Neural cell (in vitro differentiated cells): ENCODE measurements around the gene RPL12.

ENCODE experiments used
- EP300 ChIP-seq: fragments of 450-650 bp; conservative IDR thresholded peaks from 2 replicates; pipeline ENCODE4 v1.6.1; 2014; ENCODE audit warnings: antibody characterized with exemption, mild to moderate bottlenecking, moderate library complexity; ENCODE audit not compliant: poor library complexity, severe bottlenecking
- EZH2 ChIP-seq: fragments of 200-600, 300-800 bp; shearing (Covaris generic), sonication (generic); IDR thresholded peaks from 2 replicates; pipeline ENCODE4 v1.6.1; 2014; ENCODE audit warnings: antibody characterized with exemption, low read length, borderline replicate concordance, mild to moderate bottlenecking; ENCODE audit not compliant: insufficient read depth, poor library complexity, severe bottlenecking
- MXI1 ChIP-seq: fragments of 450-650 bp; conservative IDR thresholded peaks from 2 replicates; pipeline ENCODE4 v1.6.1; 2014; ENCODE audit warnings: antibody characterized with exemption, mild to moderate bottlenecking; ENCODE audit not compliant: poor library complexity, severe bottlenecking
- RAD21 ChIP-seq: fragments of 450-650 bp; conservative IDR thresholded peaks from 2 replicates; pipeline ENCODE4 v1.6.1; 2014; ENCODE audit warnings: antibody characterized with exemption, mild to moderate bottlenecking, moderate library complexity
- SMC3 ChIP-seq: fragments of 450-650 bp; conservative IDR thresholded peaks from 2 replicates; pipeline ENCODE4 v1.6.1; 2014; ENCODE audit warnings: antibody characterized with exemption, mild to moderate bottlenecking, moderate library complexity; ENCODE audit not compliant: poor library complexity
- TAF1 ChIP-seq: IDR thresholded peaks from 2 replicates; pipeline ENCODE4 v1.6.1; 2012; ENCODE audit warnings: low read depth
- TF ChIP-seq, protein P1 (sequence below): fragments of 450-650 bp; IDR thresholded peaks from 2 replicates; pipeline ENCODE4 v1.5.1; 2014; ENCODE audit warnings: antibody characterized with exemption, mild to moderate bottlenecking, moderate library complexity; ENCODE audit not compliant: poor library complexity, severe bottlenecking

DNA sequence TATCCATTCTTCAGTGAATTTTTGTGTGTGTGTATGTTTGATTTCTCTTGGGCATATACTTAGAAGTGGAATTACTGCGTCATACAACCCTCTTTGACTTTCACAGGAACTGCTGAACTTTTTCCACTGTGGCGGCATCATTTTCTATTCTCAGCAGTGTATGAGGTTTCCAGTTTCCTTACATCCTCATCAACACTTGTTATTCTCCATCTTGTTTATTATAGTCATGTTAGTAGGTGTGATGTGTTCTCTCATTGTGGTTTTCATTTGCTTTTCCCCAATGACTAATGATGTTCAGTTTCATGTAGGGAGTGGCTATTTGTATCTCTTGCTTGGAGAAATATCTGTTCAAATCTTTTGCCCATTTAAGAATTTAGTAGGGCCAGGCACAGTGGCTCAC is 24.4 kb downstream of the RPL12 start:
- TF ChIP-seq, protein P1, sequence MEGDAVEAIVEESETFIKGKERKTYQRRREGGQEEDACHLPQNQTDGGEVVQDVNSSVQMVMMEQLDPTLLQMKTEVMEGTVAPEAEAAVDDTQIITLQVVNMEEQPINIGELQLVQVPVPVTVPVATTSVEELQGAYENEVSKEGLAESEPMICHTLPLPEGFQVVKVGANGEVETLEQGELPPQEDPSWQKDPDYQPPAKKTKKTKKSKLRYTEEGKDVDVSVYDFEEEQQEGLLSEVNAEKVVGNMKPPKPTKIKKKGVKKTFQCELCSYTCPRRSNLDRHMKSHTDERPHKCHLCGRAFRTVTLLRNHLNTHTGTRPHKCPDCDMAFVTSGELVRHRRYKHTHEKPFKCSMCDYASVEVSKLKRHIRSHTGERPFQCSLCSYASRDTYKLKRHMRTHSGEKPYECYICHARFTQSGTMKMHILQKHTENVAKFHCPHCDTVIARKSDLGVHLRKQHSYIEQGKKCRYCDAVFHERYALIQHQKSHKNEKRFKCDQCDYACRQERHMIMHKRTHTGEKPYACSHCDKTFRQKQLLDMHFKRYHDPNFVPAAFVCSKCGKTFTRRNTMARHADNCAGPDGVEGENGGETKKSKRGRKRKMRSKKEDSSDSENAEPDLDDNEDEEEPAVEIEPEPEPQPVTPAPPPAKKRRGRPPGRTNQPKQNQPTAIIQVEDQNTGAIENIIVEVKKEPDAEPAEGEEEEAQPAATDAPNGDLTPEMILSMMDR: no peak
- TF ChIP-seq EZH2 (no peak), TAF1 (no peak), RAD21 (no peak), SMC3 (no peak), EP300 (no peak), MXI1 (no peak)
